Endothelial cell of umbilical vein (primary cell): ENCODE data around the gene TMEM179B. TPM values are rescaled to one million over a fixed set of nuclear protein-coding genes. Genes with fewer than 3 reads are reported as not detected.

Experiments
- BruUV-seq: library from RNA; stranded (reverse); fragments of 400-500 nt; replicated peaks from 2 replicates; lab custom pipeline; 2021; lab: Mats Ljungman, UMichigan
- CTCF ChIA-PET: fragments of 300-600, 350-600 bp; sonication (Branson Sonifier 250); formaldehyde crosslinking; loops from one replicate; lab custom pipeline; 2021; ENCODE audit warnings: antibody characterized with exemption, inconsistent platforms; lab: Charles Lee
- POLR2A ChIA-PET: fragments of 300-600, 350-600 bp; sonication (Branson Sonifier 250); formaldehyde crosslinking; loops from one replicate; lab custom pipeline; 2021; ENCODE audit warnings: antibody characterized with exemption, inconsistent platforms; lab: Charles Lee
- DNase-seq: peaks from one replicate; pipeline ENCODE4 v3.0.0-alpha.2; 2011; ENCODE audit warnings: low read depth, low spot score
- FAIRE-seq: peaks from 2 replicates; lab custom pipeline; 2011; peaks lifted over from hg19 to GRCh38; lab: Jason Lieb, UNC
- H2AFZ ChIP-seq: 2 replicates; pipeline ENCODE4 v1.6.0; 2012; ENCODE audit warnings: low read depth, low read length, control low read depth, inconsistent platforms
- H3K27ac ChIP-seq: 2 replicates; pipeline ENCODE4 v1.5.1; 2011; ENCODE audit warnings: low read depth, mild to moderate bottlenecking, control low read depth, low read length, moderate library complexity; ENCODE audit not compliant: insufficient read depth
- H3K27me3 ChIP-seq, 2 experiments: 2 replicates each; pipeline versions ENCODE4 v1.6.0 to v1.6.1; 2011; ENCODE audit warnings: low read length in 2 of 2, mixed read lengths in 1 of 2; ENCODE audit not compliant: control insufficient read depth in 2 of 2, insufficient read depth in 2 of 2
- H3K36me3 ChIP-seq, 2 experiments: 2 replicates in 1 of 2; 3 replicates in 1 of 2; pipeline ENCODE4 v1.5.1; 2011; ENCODE audit warnings: low read length in 2 of 2, mild to moderate bottlenecking in 1 of 2, moderate library complexity in 1 of 2; ENCODE audit not compliant: control insufficient read depth in 2 of 2, insufficient read depth in 2 of 2; ENCODE audit errors: extremely low read depth in 1 of 2
- H3K4me1 ChIP-seq: 3 replicates; pipeline ENCODE4 v1.5.1; 2011; ENCODE audit warnings: mild to moderate bottlenecking, low read length; ENCODE audit not compliant: control insufficient read depth, insufficient read depth; ENCODE audit errors: extremely low read depth
- H3K4me2 ChIP-seq: 2 replicates; pipeline ENCODE4 v1.6.1; 2011; ENCODE audit warnings: low read length, control low read depth, mixed read lengths; ENCODE audit not compliant: insufficient read depth
- H3K4me3 ChIP-seq, 3 experiments: fragments of 200-600 bp in 1 of 3; sonication (generic), shearing (Covaris generic) in 1 of 3; replicated peaks in 1 of 3; 2 replicates each; pipeline ENCODE4 v1.5.1; 2011 to 2016; ENCODE audit warnings: control low read depth in 3 of 3, low read length in 3 of 3, mild to moderate bottlenecking in 2 of 3, inconsistent platforms in 1 of 3, low read depth in 1 of 3, moderate library complexity in 1 of 3; ENCODE audit not compliant: insufficient read depth in 1 of 3
- H3K79me2 ChIP-seq: 2 replicates; pipeline ENCODE4 v1.6.0; 2012; ENCODE audit warnings: low read length, inconsistent platforms; ENCODE audit not compliant: control insufficient read depth, insufficient read depth
- H3K9ac ChIP-seq: replicated peaks from 2 replicates; pipeline ENCODE3; 2011; ENCODE audit warnings: low read length, control low read depth; ENCODE audit not compliant: insufficient read depth; ENCODE audit errors: extremely low read depth
- H3K9me1 ChIP-seq: replicated peaks from 3 replicates; pipeline ENCODE4 v1.6.0; 2011; ENCODE audit warnings: mild to moderate bottlenecking, low read length; ENCODE audit not compliant: control insufficient read depth, insufficient read depth; ENCODE audit errors: extremely low read depth
- H3K9me3 ChIP-seq: replicated peaks from 2 replicates; pipeline ENCODE4 v1.5.1; 2012; ENCODE audit warnings: low read length, inconsistent platforms; ENCODE audit not compliant: control insufficient read depth, insufficient read depth
- H4K20me1 ChIP-seq: replicated peaks from 2 replicates; pipeline ENCODE3; 2011; ENCODE audit warnings: mild to moderate bottlenecking, low read length; ENCODE audit not compliant: control insufficient read depth, insufficient read depth; ENCODE audit errors: extremely low read depth
- CTCF ChIP-seq, 2 donors: IDR thresholded peaks; 1 replicate in 1 of 2; 2 replicates in 1 of 2; pipeline ENCODE4 v1.5.1; 2011; ENCODE audit warnings: low read length in 2 of 2, mild to moderate bottlenecking in 2 of 2, moderate library complexity in 2 of 2, control low read depth in 1 of 2, inconsistent platforms in 1 of 2, low read depth in 1 of 2; ENCODE audit not compliant: insufficient read depth in 1 of 2; ENCODE audit errors: extremely low read depth in 1 of 2
- EZH2 ChIP-seq: IDR thresholded peaks from 2 replicates; pipeline ENCODE4 v1.6.1; 2012; ENCODE audit warnings: borderline replicate concordance, low read depth, mild to moderate bottlenecking, moderate library complexity, low read length, inconsistent platforms; ENCODE audit not compliant: severe bottlenecking
- FOS ChIP-seq: IDR thresholded peaks from 2 replicates; pipeline ENCODE4 v1.6.1; 2011; ENCODE audit warnings: mild to moderate bottlenecking, low read length, moderate library complexity, borderline replicate concordance; ENCODE audit not compliant: insufficient read depth
- GATA2 ChIP-seq: IDR thresholded peaks from 2 replicates; pipeline ENCODE4 v1.7.0; 2011; ENCODE audit warnings: low read depth, mild to moderate bottlenecking, moderate library complexity, mixed read lengths, low read length; ENCODE audit not compliant: insufficient read length, insufficient read depth
- JUN ChIP-seq: IDR thresholded peaks from 2 replicates; pipeline ENCODE4 v1.6.1; 2011; ENCODE audit warnings: borderline replicate concordance, low read depth; ENCODE audit not compliant: insufficient read length, insufficient read depth
- MAX ChIP-seq: IDR thresholded peaks from 2 replicates; pipeline ENCODE4 v1.6.1; 2011; ENCODE audit not compliant: insufficient read depth, insufficient read length
- MYC ChIP-seq: IDR thresholded peaks from one replicate; pipeline ENCODE4 v1.6.1; 2011; ENCODE audit warnings: mild to moderate bottlenecking, low read depth, low read length
- POLR2A ChIP-seq: IDR thresholded peaks from 2 replicates; pipeline ENCODE4 v1.6.1; 2012; ENCODE audit warnings: low read depth, mild to moderate bottlenecking, control low read depth, low read length
- POLR2AphosphoS5 ChIP-seq: IDR thresholded peaks from 2 replicates; pipeline ENCODE4 v1.6.1; 2012; ENCODE audit warnings: low read depth, mild to moderate bottlenecking, control low read depth, low read length, moderate library complexity; ENCODE audit not compliant: insufficient read depth
- dilution Hi-C: fragments of 300-500 bp; cut with MboI; formaldehyde crosslinking; loops from one replicate; pipeline ENCODE4 v1.15.0; 2019; ENCODE audit warnings: low sequenced_read_pairs; ENCODE audit not compliant: extremely low pct_ligation_motif_present
- intact Hi-C: fragments of 100-400 bp; cut with micrococcal nuclease; formaldehyde crosslinking; loops from one replicate; pipeline ENCODE4 v1.10.0; 2022
- polyA plus RNA-seq, 4 experiments: library from polyadenylated mRNA; depleted of rRNA in 3 of 4; stranded (reverse) in 3 of 4; unstranded in 1 of 4; fragments of >200 nt; gene quantifications; 2 replicates each; pipeline versions ENCODE4 v1.2.1 to v1.2.3, GENCODE V29; 2011 to 2012; ENCODE audit warnings: missing spikeins in 1 of 4
- total RNA-seq: library from RNA; stranded (reverse); gene quantifications from 2 replicates; pipeline ENCODE4 v1.2.3, GENCODE V29; 2021

Gene TMEM179B
- total and polyA plus RNA-seq, 2 donors (not counting 3 experiments of a cell fraction or from before 2014, with no cell fraction given) = 27.6 to 102 TPM

DNA sequence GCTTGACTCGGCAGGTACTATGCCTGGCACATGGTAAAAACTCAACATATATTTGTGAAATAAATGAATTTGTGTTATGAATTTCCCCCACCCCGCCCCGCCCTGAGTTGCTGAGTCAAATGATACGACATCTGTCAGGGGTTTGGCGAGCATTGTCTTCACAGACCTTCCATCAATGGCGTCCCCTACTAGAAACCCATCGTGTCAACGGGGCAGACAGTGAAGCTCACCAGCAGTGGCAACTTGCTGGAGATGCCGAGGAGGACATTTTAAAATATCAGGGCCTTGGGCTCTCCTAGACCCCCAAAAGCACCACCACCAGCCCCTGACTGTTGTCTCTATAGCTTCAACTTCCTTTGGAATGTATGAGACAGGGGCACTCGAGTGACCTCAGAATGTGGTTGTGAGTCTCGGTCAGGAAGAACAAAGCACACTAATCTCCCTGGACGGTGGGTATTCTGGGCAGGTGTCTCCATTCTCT lies 18.8 kb downstream of the TMEM179B start:
- H3K79me2 ChIP-seq = peaks cover 22% of the 10 kb centered on the region
- no peaks in the 10 kb centered on the region for H4K20me1 ChIP-seq
- POLR2A ChIA-PET = interaction anchor here (0.6 to 3.7 kb wide), 6 partner anchors 9 to 35 kb away, joined by 3 to 24 read pairs (median 4); no protein-coding TSS in a partner anchor
- TF ChIP-seq FOS (no peak), GATA2 (no peak), JUN (no peak), EZH2 (no peak), MYC (no peak), POLR2A (no peak), MAX (no peak), POLR2AphosphoS5 (no peak), CTCF (IDR thresholded peaks at IDR 0.05; ENCODE audit: extremely low read depth in 1 of 2, insufficient read depth in 1 of 2, low read depth in 1 of 2, low read length in 2 of 2) (no peak)
- H3K9me3 ChIP-seq = no peaks in the 10 kb centered on the region
- H3K9ac ChIP-seq = peak overlapping the region; percentile 70
- no TSS peak for BruUV-seq
- H3K27ac ChIP-seq = peak overlapping the region; percentile 25
- no peaks in the 10 kb centered on the region for H3K27me3 ChIP-seq
- H3K36me3 ChIP-seq = peaks cover 14 to 15% of the 10 kb centered on the region in 2 experiments
- H3K4me3 ChIP-seq = peak overlapping the region; percentile 41 to 93 (median 70)
- peaks cover 22% of the 10 kb centered on the region for H3K4me1 ChIP-seq
- dilution Hi-C loops (no loop called here), intact Hi-C loops (loop anchor here (1.0 kb wide), 3 partner anchors 19 to 33 kb away; partner anchors contain the start of genes TMEM179B and WDR74)
- no peaks in the 10 kb centered on the region for H3K9me1 ChIP-seq
- FAIRE-seq (no peak), DNase-seq (no peak)
- H3K4me2 ChIP-seq = peak overlapping the region; percentile 83
- CTCF ChIA-PET = interaction anchor here (0.6 to 3.2 kb wide), 6 partner anchors 9 to 411 kb away, joined by 3 to 25 read pairs (median 4); partner anchors contain the start of genes SLC3A2 and TMEM179B
- peak overlapping the region; percentile 40 for H2AFZ ChIP-seq
